Ectodermal cell (in vitro differentiated cells): Measurements from ENCODE around the gene TMEM178B.
"Not testable (repeated sequence)": the region's sequence is repeated elsewhere in the genome, so short reads cannot be mapped to it uniquely, and the experiment has no call there.

Experiments used
- H3K27ac ChIP-seq: 2 replicates; pipeline ENCODE4 v1.7.0; 2013; ENCODE audit warnings: mild to moderate bottlenecking, low read depth, low read length; ENCODE audit not compliant: insufficient read depth, poor library complexity, severe bottlenecking
- H3K27me3 ChIP-seq: 2 replicates; pipeline ENCODE4 v1.7.0; 2013; ENCODE audit warnings: mild to moderate bottlenecking, low read length; ENCODE audit not compliant: insufficient read depth, control insufficient read depth, poor library complexity, severe bottlenecking
- H3K36me3 ChIP-seq: one replicate; pipeline ENCODE4 v1.7.0; 2013; ENCODE audit warnings: low read length; ENCODE audit not compliant: control insufficient read depth, insufficient read depth
- H3K4me1 ChIP-seq: one replicate; pipeline ENCODE4 v1.7.0; 2013; ENCODE audit warnings: low read length; ENCODE audit not compliant: control insufficient read depth, insufficient read depth
- H3K4me3 ChIP-seq: 2 replicates; pipeline ENCODE4 v1.7.0; 2013; ENCODE audit warnings: low read depth, low read length, control low read depth; ENCODE audit not compliant: insufficient read depth
- H3K9me3 ChIP-seq: 2 replicates; pipeline ENCODE4 v1.7.0; 2013; ENCODE audit warnings: mild to moderate bottlenecking, low read length, moderate library complexity; ENCODE audit not compliant: control insufficient read depth
- WGBS, 2 experiments: methylation state at CpG; one replicate each; pipeline ENCODE4 v1.1.7; 2013; ENCODE audit warnings: missing lambda C conversion rate in 2 of 2; 5-methylcytosine and 5-hydroxymethylcytosine counted together

TMEM178B gene

DNA sequence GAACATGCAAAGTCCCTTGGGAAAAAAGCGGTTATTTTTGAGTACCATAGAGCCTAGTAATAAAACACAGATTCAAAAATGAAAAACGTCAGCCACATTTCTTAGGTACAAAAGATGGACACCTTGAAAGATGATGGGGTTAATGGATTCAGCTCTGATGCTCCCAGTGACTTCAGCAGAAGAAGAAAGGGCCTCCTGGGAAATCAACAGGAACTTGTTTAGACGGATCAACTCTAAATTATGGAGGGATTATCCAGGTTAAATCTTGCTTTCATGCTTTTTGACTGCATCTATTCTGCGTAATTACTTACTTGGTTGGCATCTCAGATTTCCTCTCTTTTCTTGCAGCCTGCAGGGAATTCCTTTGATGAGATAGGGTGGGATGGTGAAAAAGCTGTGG, 82.5 kb downstream of the TMEM178B start:
- no peaks in the 10 kb centered on the region for H3K27me3 ChIP-seq
- WGBS, 2 experiments = 81 to 86% methylated on average over 4 of the region's 4 CpGs

DNA sequence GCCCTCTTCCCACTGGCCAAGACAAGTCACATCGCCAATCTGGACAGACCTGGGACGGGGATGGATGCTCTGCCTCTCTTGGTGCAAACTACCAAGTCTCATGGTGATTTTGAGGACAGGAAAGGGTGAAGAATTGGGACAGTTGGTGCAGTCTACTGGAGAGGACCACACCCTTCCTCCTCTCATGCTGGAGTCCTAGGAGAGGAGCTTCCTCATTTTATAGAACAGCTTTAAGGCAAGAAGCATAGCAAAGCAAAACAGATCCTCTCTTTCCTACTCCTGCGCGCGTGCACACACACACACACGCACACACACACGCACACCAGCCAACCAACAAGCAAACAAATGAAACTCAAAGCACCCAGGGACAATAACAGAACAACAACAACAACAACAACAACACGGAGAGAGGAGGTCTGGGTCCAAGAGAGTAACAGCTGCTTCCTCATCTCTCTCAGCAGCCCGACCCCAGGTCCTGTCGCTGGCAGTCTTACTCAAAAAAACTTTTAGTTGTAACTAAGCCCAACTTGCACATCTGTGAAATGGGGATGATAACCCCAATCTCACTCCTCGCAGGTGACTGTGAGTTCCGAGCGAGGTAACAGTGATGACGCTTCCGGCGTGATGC, 83.4 kb downstream of the TMEM178B start:
- no peaks in the 10 kb centered on the region for H3K27me3 ChIP-seq
- H3K36me3 ChIP-seq = no peaks in the 10 kb centered on the region
- H3K4me3 ChIP-seq = no peak overlapping the region
- peaks cover 11% of the 10 kb centered on the region for H3K4me1 ChIP-seq
- WGBS, 2 experiments = 92 to 94% methylated on average over 16 of the region's 16 CpGs
- no peaks in the 10 kb centered on the region for H3K9me3 ChIP-seq
- H3K27ac ChIP-seq = no peak overlapping the region

More for the DNA sequence above, 82.5 kb downstream of the TMEM178B start:
- peaks cover 7% of the 10 kb centered on the region for H3K4me1 ChIP-seq
- no peaks in the 10 kb centered on the region for H3K36me3 ChIP-seq
- H3K9me3 ChIP-seq = no peaks in the 10 kb centered on the region
- H3K4me3 ChIP-seq = no peak overlapping the region
- no peak overlapping the region for H3K27ac ChIP-seq

DNA sequence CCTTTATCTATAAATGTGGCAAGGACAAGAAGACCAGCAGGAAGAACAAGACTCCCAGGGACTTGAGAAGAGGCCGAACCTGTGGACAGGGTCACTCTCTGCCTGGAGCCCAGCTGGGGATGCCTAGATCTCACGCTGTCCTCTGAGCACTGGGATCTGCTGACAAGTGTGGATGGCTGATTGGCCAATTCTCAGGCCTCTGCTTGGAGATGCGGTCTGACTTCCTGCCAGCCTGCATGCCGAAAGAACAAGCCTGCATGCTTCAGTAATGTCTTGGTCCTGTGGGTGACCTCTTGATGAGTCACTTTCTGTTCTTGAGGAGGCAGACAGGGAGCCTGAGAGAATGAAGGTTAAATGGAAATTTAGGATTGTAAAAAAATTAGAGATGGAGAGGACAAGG, 84.7 kb downstream of the TMEM178B start:
- H3K9me3 ChIP-seq = no peaks in the 10 kb centered on the region
- 76 to 82% methylated on average over 4 of the region's 4 CpGs for WGBS, 2 experiments
- H3K27me3 ChIP-seq = no peaks in the 10 kb centered on the region
- no peak overlapping the region for H3K4me3 ChIP-seq
- peaks cover 11% of the 10 kb centered on the region for H3K4me1 ChIP-seq
- H3K36me3 ChIP-seq = no peaks in the 10 kb centered on the region
- H3K27ac ChIP-seq = no peak overlapping the region

DNA sequence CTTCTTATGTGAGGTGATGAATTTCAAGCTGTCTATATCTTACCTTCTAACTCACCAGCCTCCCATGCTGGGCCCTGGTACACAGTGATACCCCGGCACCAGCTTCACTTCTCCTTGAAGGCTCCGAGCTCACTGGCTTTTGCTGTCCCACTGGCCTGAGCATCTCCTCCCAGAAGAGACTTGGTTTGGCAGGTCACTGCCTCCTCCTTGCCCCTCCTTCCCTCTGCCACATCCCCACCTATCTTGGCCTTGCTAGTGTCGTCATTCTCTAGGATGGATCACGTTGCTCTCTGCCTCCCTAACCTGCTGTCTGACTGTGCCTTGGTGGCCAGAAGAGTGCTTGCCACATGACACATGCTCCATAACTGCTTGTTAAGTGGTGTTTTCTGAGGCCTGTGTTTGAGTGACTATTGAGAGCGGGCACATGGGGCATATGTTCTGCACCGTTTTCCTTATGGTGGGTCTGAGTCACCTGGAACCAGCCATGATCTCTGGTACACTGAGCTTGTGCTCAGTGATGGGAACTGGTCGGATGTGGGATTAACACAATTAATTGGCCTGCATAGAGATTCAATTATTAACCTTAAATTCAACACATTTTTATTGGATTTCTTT, 86.5 kb downstream of the TMEM178B start:
- Histone ChIP-seq H3K27ac (no peak overlapping the region), H3K9me3 (no peaks in the 10 kb centered on the region), H3K36me3 (no peaks in the 10 kb centered on the region), H3K4me3 (no peak overlapping the region), H3K27me3 (no peaks in the 10 kb centered on the region), H3K4me1 (peaks cover 11% of the 10 kb centered on the region)
- 94 to 97% methylated on average over 7 of the region's 7 CpGs for WGBS, 2 experiments

DNA sequence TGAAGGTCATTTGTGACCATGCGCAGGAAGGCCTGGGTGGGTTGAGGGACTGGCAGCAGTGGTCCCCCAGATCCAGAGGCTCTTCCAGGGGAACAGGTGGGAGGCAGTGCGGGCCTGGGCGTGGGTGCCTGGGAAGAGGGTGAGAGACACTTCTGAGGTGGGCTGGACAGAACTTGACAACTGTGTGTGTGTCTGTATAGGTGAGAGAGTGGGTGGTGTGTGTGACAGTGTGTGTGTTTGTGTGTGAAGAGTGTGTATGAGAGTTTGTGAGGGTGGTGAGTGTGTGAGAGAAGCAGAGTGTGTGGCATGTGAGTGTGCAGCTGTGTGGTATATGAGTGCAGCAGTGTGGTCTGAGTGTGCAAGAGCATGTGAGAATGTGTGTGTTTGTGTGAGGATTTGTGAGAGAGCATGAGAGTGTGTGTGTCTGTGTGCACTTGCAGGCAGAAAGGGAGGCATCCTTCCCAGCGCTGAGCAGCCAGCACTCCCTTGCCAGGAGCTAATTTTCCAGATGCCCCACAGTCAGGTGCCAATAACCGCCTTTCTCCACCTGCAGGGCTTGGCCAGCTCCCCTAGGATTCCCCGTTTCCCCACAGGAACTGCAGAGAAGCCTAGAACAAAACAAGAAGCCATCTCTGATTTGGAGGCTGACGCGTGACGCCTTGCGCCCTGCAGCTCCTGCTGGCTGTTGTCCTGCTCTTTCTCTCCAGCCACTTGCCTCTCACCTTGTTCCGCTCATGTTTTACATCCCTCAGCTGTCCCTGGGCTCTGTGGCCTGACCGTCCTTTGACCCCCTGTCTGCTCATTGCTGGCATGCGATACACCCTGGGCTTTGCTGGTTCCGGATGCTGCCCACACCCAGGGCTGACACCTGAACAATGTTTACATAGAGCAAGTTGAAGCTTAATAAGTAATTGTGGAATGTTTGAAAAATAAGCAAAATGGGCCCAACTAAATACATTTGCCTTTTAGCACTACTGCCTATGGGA, 88.0 kb downstream of the TMEM178B start:
- H3K4me3 ChIP-seq = no peak overlapping the region
- 89 to 93% methylated on average over 14 of the region's 14 CpGs for WGBS, 2 experiments
- H3K27ac ChIP-seq = no peak overlapping the region
- peaks cover 11% of the 10 kb centered on the region for H3K4me1 ChIP-seq
- no peaks in the 10 kb centered on the region for H3K9me3 ChIP-seq
- no peaks in the 10 kb centered on the region for H3K27me3 ChIP-seq
- no peaks in the 10 kb centered on the region for H3K36me3 ChIP-seq

DNA sequence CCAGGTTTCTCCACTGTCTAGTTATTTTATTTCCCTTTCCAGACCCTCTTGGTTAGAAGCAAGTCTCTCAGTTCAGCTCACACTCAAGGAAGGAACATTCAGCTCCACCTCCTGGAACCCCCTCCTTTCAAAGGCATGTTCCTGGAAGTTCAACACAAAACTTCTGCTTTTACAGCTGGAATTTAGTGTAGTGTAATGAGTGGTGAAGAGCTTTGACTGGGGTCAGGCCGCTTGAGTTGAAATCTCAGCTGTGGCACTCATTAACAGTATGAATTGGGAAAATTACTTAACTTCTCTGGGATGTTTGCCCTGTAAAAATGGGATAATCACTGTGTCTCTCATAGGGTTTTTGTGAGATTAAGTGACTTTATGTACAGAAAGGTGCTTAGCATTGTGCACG, 91.7 kb downstream of the TMEM178B start:
- H3K27ac ChIP-seq = no peak overlapping the region
- 46 to 49% methylated on average over 2 of the region's 2 CpGs for WGBS, 2 experiments
- no peaks in the 10 kb centered on the region for H3K27me3 ChIP-seq
- H3K4me1 ChIP-seq = peaks cover 8% of the 10 kb centered on the region
- no peaks in the 10 kb centered on the region for H3K36me3 ChIP-seq
- H3K9me3 ChIP-seq = no peaks in the 10 kb centered on the region
- no peak overlapping the region for H3K4me3 ChIP-seq

DNA sequence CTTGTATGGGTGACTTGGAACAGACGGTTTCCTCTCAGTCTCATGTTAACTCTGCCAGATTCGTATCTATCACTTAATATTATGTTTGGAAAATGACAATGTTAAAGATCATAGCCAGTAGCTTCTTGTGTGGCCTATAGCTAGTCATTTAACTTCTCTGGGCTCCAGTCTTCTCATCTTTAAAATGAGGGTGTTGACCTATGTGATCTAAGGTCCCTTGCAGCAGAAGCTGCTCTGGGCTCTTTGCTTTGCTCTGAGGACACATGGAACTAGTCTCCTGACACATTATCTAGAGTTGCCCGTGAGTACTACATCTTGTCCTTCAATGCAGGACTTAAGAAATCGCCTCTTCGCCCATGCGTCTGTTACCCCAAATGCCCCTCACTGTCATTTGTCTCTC, 93.1 kb downstream of the TMEM178B start:
- H3K36me3 ChIP-seq = no peaks in the 10 kb centered on the region
- H3K27ac ChIP-seq = no peak overlapping the region
- no peak overlapping the region for H3K4me3 ChIP-seq
- H3K9me3 ChIP-seq = no peaks in the 10 kb centered on the region
- H3K4me1 ChIP-seq = no peaks in the 10 kb centered on the region
- no peaks in the 10 kb centered on the region for H3K27me3 ChIP-seq
- WGBS, 2 experiments = 91 to 94% methylated on average over 5 to 6 of the region's 6 CpGs

DNA sequence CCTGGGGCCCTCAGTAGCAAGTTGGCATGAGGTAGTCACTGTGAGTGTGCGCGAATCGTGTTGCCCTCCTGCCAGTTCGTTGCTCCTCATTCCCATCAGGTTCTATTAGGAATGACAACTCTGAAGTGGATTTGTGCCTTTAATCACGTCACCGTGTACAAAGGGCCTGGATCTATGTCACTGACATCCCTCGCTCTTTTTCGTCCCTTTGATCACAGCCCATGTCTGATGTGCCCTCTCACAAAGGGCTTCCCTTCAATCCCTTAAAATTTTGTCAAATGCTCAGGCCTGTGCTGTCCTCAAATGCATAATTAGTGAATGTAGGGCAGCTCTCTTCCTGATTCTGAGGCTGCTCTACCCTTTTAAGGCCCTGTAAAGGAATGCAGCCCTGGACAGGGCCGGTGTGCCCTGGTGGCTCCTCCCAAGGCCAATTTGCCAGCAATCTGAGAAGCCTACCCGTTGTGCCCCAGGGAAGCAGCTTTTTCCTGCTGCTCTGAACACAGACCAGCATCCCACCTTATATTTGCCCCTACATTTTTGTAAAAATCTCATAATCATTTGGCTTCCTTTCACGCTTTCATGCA, 93.6 kb downstream of the TMEM178B start:
- Histone ChIP-seq H3K9me3 (no peaks in the 10 kb centered on the region), H3K27ac (no peak overlapping the region), H3K4me1 (no peaks in the 10 kb centered on the region), H3K27me3 (no peaks in the 10 kb centered on the region), H3K36me3 (no peaks in the 10 kb centered on the region), H3K4me3 (no peak overlapping the region)
- WGBS, 2 experiments = 83 to 89% methylated on average over 11 of the region's 11 CpGs

DNA sequence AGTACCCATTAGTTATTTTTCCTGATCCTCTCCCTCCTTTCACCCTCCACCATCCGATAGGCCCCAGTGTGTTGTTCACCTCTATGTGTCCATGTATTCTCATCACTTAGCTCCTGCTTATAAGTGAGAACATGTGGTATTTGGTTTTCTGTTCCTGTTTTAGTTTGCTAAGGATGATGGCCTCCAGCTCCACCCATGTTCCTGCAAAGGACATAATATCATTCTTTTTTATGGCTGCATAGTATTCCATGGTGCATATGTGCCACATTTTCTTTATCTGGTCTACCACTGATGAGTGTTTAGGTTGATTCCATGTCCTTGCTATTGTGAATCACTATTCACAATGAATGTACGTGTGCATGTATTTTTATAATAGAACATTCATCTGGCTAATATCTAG, 95.3 kb downstream of the TMEM178B start:
- H3K27ac ChIP-seq, H3K4me3 ChIP-seq, H3K9me3 ChIP-seq, H3K36me3 ChIP-seq, H3K4me1 ChIP-seq, H3K27me3 ChIP-seq: not testable (repeated sequence)
- 88 to 96% methylated on average over 1 to 2 of the region's 2 CpGs for WGBS, 2 experiments

DNA sequence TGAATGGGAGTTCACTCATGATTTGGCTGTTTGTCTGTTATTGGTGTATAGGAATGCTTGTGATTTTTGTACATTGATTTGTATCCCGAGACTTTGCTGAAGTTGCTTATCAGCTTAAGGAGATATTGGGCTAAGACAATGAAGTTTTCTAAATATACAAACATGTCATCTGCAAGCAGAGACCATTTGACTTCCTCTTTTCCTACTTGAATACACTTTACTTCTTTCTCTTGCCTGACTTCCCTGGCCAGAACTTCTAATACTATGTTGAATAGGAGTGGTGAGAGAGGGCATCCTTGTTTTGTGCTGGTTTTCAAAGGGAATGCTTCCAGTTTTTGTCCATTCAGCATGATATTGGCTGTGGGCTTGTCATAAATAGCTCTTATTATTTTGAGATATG, 101.9 kb downstream of the TMEM178B start:
- H3K9me3 ChIP-seq, H3K27ac ChIP-seq, H3K27me3 ChIP-seq, H3K4me1 ChIP-seq, H3K36me3 ChIP-seq, H3K4me3 ChIP-seq: not testable (repeated sequence)
- WGBS, 2 experiments = 83 to 100% methylated on average over 1 of the region's 1 CpG
